Dendritic cell treated with granulocyte-macrophage colony-stimulating factor and Interleukin-4, amounts not matched to agents 40 ng/mL and 50 ng/mL, for 4 days (primary cell): ENCODE results near the gene CETN3.

Experiments used
- H3K27ac Mint-ChIP-seq: one replicate; pipeline ENCODE4 v1.8.0; 2022; ENCODE audit warnings: mild to moderate bottlenecking, mixed read lengths
- H3K27me3 Mint-ChIP-seq: one replicate; pipeline ENCODE4 v1.8.0; 2022; ENCODE audit warnings: mild to moderate bottlenecking, mixed read lengths
- H3K36me3 Mint-ChIP-seq: one replicate; pipeline ENCODE4 v1.8.0; 2022; ENCODE audit warnings: low read depth, mixed read lengths
- H3K4me1 Mint-ChIP-seq: one replicate; pipeline ENCODE4 v1.8.0; 2022; ENCODE audit warnings: low read depth, mixed read lengths
- H3K4me3 Mint-ChIP-seq: one replicate; pipeline ENCODE4 v1.8.0; 2022; ENCODE audit warnings: mild to moderate bottlenecking, moderate library complexity, mixed read lengths
- H3K9me3 Mint-ChIP-seq: one replicate; pipeline ENCODE4 v1.8.0; 2022; ENCODE audit warnings: mixed read lengths
- intact Hi-C: fragments of 100-400 bp; cut with micrococcal nuclease; formaldehyde crosslinking; loops from one replicate; pipeline ENCODE4 v1.15.0; 2022

CETN3 gene

DNA sequence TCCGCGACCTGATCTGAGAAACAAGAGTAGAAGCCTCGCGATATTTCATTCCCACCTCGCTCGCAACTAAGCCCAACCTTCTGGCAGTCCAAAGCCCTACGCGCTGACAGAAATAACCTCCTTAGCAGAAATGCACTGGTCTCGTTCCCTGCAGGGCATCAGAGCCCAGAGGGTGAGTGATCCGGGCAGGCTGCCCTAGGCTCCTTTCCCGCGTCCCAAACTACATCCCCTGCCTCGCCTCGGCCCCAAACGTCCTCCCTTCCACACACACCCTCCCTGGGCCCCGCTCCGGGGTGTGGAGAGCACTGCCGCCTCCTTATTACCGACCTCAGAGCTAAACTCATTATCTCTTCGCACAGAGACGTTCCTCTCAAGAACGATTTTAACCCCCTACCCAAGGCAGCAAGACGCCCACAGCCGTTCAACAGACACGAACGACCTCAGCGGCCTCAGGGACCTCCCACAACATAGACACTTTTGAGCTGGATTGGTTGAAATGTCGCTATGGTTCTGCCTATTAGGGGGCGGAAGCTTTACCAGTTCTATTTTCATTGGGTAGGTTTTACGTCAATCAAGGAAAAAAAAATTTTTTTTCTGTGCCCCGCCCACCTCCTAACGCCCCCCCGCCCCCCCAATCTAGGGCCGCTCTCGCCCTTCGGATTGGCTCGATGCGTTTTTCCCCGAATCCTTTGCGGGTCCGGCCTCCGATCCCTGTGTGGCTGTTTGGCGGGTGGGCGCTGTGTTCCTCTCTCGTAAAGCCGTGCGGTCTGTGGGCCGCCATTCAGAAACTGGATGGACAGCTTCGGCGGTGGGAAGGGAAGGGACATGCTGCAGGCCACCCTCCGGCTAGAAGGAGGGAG, at the start of gene CETN3:
TSS of gene CETN3 (minus strand) at position 439 of the 860 bp plus-strand sequence. CDS start at position 344, 95 bp downstream.
- no peak within 1 kb of the TSS for H3K27ac Mint-ChIP-seq
- no peaks in the 10 kb centered on the region for H3K9me3 Mint-ChIP-seq
- H3K27me3 Mint-ChIP-seq, result peaks cover 1% of the 10 kb centered on the region
- intact Hi-C loops, result loop anchor here (1.0 kb wide), 2 partner anchors 65 to 120 kb away; partner anchors contain the start of genes LYSMD3, MBLAC2 and POLR3G
- H3K4me3 Mint-ChIP-seq, result no peak within 1 kb of the TSS
- peaks cover 25% of the 10 kb centered on the region for H3K36me3 Mint-ChIP-seq
- H3K4me1 Mint-ChIP-seq, result peaks cover 15% of the 10 kb centered on the region

DNA sequence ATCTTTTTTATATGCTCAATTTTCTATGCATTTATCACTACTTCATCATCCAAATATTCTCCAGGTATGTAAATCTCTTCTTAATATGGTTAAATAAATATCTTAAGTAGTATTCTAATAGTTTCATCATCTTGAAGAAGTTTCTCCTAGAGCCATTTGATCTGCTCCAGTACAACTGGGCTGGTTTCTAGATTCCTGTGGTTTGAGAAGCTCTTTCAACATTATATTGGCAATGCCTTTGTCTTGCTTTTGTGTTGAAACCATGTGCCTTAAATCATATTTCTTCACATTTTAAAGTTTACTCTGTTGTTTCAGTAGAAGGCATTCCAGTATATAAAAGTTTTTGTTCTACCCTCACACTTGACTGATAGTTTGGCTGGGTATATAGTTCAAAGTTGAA, 37.4 kb upstream of the CETN3 start:
- H3K4me3 Mint-ChIP-seq, result no peak overlapping the region
- no peaks in the 10 kb centered on the region for H3K9me3 Mint-ChIP-seq
- intact Hi-C loops, result no loop called here
- H3K27ac Mint-ChIP-seq, result no peak overlapping the region
- H3K27me3 Mint-ChIP-seq, result no peaks in the 10 kb centered on the region
- no peaks in the 10 kb centered on the region for H3K36me3 Mint-ChIP-seq
- no peaks in the 10 kb centered on the region for H3K4me1 Mint-ChIP-seq

DNA sequence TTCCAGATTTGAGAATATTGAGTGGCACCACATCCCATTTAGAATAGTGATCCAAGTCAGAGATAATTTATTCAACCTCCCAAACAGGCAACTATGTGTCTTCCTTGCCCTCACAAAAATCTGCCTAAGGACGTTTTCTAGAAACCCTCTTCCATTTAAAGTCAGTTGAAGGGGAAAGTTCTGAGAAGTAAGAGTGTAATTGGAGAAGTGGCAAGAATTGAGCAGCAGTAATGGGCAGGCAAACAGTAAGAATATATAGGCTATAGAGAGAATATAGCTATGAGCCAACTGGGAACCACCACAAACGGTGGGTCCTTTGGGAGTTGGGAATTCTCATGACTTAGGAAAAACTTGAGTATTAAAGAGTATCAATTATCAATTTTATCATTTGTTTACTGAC, 31.1 kb upstream of the CETN3 start:
- Mint-ChIP-seq H3K27me3 (no peaks in the 10 kb centered on the region), H3K9me3 (no peaks in the 10 kb centered on the region), H3K36me3 (no peaks in the 10 kb centered on the region), H3K27ac (no peak overlapping the region), H3K4me1 (peaks cover 5% of the 10 kb centered on the region), H3K4me3 (no peak overlapping the region)
- intact Hi-C loops, result loop anchor here (1.0 to 2.0 kb wide), 2 partner anchors 90 to 343 kb away; no protein-coding TSS in a partner anchor

DNA sequence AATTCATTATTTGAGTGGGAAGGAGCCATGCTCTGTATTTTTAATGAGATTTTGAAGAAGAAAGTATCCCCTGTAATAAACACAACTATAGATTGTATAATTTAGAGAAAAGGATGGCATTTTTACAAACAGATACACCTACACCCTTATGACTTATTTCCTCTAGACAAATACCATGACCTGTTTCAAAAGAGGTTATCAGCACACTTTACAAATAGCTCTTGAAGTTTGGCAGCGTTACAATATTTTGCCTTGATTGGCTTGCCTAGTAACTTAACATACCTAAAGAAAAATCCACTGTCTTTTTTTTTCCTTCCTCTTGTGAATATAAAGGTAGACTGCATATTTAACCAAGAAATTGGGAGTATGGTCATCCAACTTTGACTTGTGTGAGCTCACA, 28.5 kb upstream of the CETN3 start:
- H3K27ac Mint-ChIP-seq, result no peak overlapping the region
- H3K4me1 Mint-ChIP-seq, result peaks cover 5% of the 10 kb centered on the region
- H3K4me3 Mint-ChIP-seq, result no peak overlapping the region
- intact Hi-C loops, result loop anchor here (2.0 kb wide), 1 partner anchor 167 kb away; no protein-coding TSS in a partner anchor
- H3K36me3 Mint-ChIP-seq, result no peaks in the 10 kb centered on the region
- H3K27me3 Mint-ChIP-seq, result no peaks in the 10 kb centered on the region
- H3K9me3 Mint-ChIP-seq, result no peaks in the 10 kb centered on the region

DNA sequence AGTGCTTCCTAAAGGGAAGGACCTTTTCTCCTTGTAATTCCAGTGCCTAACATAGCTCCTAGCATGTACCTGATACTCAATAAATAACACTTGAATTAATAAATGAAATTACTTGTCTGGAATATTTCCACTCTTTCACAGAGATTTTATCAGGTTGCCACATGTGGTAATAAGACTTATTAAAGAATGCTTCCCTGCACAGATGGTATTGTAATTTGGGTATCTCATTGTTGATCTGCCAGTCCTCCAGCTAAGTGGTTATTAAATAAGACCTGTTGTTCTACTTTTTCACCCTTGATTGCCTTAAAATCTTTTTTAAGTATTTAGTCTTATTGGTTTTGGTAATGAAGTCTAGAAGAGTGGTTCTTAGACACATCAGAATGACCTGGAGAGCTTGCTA, 28.1 kb upstream of the CETN3 start:
- H3K9me3 Mint-ChIP-seq, result no peaks in the 10 kb centered on the region
- H3K4me1 Mint-ChIP-seq, result peaks cover 5% of the 10 kb centered on the region
- H3K27ac Mint-ChIP-seq, result no peak overlapping the region
- no peaks in the 10 kb centered on the region for H3K27me3 Mint-ChIP-seq
- intact Hi-C loops, result loop anchor here (2.0 kb wide), 1 partner anchor 167 kb away; no protein-coding TSS in a partner anchor
- H3K36me3 Mint-ChIP-seq, result no peaks in the 10 kb centered on the region
- H3K4me3 Mint-ChIP-seq, result no peak overlapping the region

DNA sequence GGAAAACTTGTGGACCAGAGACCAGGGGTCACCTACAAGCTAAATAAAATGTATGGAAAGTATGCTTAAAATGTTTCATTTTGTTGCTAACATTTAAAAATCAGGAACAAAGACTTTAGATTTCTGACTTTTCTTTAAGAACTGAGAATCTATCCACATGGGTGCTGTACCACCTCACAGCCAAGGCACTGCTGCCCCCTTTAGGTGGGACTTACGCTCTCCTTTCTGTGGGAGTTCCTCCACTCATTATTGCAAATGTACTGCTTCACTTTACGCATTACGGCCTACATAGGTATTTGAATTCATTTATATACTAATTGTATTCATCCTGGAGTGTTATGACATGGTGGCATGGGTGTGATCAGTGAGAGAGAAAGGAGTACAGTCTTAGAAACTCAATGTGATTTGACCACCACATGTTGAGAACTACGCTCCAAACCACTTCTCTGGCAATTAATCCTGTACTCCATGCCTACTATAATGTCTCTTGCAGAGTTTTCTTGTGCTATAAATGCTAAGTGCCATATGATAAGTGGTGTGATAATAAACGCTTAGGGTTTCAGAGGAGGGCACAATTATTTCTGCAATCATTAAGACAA, 24.7 kb upstream of the CETN3 start:
- Mint-ChIP-seq H3K4me3 (no peak overlapping the region), H3K4me1 (no peaks in the 10 kb centered on the region), H3K36me3 (no peaks in the 10 kb centered on the region), H3K9me3 (no peaks in the 10 kb centered on the region), H3K27ac (no peak overlapping the region), H3K27me3 (no peaks in the 10 kb centered on the region)
- intact Hi-C loops, result no loop called here

DNA sequence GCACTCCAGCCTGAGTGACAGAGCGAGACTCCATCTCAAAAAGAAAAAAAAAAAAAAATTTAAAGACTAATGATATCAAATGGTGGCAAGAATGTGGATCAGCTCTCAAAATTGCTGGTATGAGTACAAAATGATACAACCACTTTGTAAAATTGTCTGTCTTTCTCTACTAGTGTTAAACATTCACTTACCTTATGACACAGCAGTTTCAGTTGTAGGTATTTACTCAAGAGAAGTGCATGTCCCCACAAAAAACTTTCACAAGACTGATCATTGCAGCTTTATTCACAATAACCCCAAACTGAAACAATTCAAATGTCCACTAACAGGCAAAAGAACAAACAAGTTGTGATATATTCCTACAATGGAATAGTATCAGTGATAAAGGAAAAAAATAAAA, 14.7 kb upstream of the CETN3 start:
- Mint-ChIP-seq H3K36me3 (no peaks in the 10 kb centered on the region), H3K27me3 (peaks cover 3% of the 10 kb centered on the region), H3K9me3 (no peaks in the 10 kb centered on the region), H3K4me1 (no peaks in the 10 kb centered on the region), H3K27ac (no peak overlapping the region), H3K4me3 (no peak overlapping the region)
- intact Hi-C loops, result no loop called here

DNA sequence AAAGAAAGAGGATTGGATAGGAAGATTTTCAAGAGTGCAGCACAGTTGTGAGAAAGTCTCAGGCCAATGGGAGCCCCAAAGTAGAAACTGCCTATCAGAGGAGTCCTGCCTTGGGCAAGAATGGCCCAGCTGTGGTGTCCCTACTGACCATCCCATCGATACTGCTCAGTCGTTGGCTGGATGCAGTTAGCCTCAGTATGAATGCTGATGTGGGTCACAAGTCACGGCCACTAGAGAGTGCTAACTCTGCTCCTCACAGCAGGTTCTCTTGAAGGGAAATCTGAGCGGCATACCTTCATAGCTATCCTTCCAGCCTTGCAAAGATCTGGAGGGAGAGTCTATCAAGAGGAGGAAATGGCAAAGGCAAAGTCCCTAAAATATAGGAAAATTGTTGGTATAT, 11.6 kb upstream of the CETN3 start:
- no peaks in the 10 kb centered on the region for H3K36me3 Mint-ChIP-seq
- intact Hi-C loops, result no loop called here
- no peaks in the 10 kb centered on the region for H3K9me3 Mint-ChIP-seq
- no peaks in the 10 kb centered on the region for H3K4me1 Mint-ChIP-seq
- no peak overlapping the region for H3K27ac Mint-ChIP-seq
- peaks cover 5% of the 10 kb centered on the region for H3K27me3 Mint-ChIP-seq
- H3K4me3 Mint-ChIP-seq, result no peak overlapping the region

DNA sequence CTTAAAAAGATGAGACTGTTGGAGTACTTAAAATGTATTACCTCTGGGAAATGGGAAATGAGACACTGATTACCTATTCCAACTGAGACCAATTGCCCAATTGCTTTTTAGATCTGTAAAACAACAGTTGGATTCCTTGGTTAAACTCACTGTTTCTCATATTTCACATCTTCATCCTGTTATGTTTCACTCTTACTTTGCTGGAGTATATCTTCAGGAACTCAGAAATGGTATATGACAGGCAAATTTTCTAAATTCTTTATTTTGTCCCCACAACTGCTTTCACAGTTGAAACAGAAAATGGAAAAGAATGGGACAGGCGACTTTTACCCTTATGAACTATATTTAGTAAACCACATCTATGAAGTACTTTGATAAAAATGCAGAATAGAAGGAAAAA, 8.7 kb upstream of the CETN3 start:
- Mint-ChIP-seq H3K27me3 (peaks cover 7% of the 10 kb centered on the region), H3K4me3 (no peak overlapping the region), H3K9me3 (no peaks in the 10 kb centered on the region), H3K27ac (no peak overlapping the region), H3K4me1 (no peaks in the 10 kb centered on the region), H3K36me3 (no peaks in the 10 kb centered on the region)
- intact Hi-C loops, result no loop called here

DNA sequence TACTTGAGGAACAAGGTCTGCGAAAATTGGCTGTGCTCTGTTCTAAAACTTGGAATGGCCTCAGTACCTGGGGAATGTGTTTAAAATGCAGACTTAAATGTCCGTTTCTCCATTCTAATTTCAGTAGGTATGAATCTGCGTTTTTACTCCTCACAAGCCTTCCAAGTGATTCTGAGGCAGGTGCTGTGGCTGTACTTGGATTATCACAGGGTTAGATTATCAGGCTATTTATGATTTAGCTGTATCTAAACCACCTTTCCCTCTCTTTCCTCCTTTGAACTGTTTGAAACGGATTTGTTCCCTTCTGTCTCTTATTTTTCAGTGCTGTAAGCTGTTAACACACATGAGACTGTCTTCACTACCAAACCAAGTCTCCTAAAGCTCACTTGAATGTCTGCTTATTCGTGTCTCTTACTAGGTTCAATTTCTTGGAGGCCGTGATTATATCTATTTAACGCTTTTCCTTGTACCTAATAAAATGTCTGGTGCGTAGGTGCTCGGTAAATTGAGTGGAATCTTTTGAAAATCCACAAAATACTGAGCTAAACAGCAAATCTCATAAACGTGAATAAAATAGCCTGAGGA, 714 bp upstream of the CETN3 start:
- intact Hi-C loops, result no loop called here

DNA sequence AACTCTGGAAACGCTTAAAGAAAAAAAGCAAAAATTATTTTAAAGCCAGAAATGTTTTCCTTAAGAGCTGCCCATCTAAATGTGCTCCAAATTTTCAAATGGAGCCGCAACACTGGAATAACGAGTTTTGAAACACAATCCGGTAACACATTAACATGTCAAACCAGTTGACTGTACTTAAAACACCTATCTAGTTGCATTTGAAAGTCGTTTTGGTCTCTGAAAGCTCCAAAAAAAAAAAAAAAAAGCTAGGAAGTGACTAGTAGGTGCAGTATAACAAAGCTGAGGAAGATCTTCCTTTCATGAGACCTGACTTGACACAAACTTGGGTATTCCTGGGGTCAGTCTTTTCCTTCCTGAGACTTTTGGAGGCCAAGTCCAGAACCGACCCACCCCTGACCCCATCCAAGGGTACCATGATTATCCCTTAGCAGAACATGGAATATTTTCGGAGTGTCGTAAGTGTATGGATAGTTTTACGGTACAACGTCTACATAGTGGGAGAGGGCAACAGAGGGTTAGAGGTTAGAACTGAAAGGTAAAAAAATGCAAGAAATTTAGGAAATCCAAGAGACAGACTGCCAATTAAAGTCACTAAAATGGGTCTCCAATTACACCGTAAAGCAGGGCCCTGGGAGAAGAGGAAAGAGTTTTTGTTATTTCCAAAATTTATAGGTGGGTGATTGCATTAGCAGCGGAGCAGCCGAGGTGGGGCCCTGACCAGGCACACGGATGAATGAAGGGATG, 812 bp downstream of the CETN3 start:
- Mint-ChIP-seq H3K27me3 (no peaks in the 10 kb centered on the region), H3K36me3 (peaks cover 25% of the 10 kb centered on the region), H3K4me3 (no peak overlapping the region), H3K9me3 (no peaks in the 10 kb centered on the region), H3K4me1 (peaks cover 15% of the 10 kb centered on the region), H3K27ac (no peak overlapping the region)
- intact Hi-C loops, result loop anchor here (1.0 kb wide), 2 partner anchors 66 to 121 kb away; partner anchors contain the start of genes LYSMD3, MBLAC2 and POLR3G

More for the DNA sequence above, 714 bp upstream of the CETN3 start:
- peaks cover 2% of the 10 kb centered on the region for H3K27me3 Mint-ChIP-seq
- H3K4me1 Mint-ChIP-seq, result peaks cover 15% of the 10 kb centered on the region
- H3K36me3 Mint-ChIP-seq, result peaks cover 19% of the 10 kb centered on the region
- no peaks in the 10 kb centered on the region for H3K9me3 Mint-ChIP-seq
- H3K27ac Mint-ChIP-seq, result no peak overlapping the region
- H3K4me3 Mint-ChIP-seq, result no peak overlapping the region

DNA sequence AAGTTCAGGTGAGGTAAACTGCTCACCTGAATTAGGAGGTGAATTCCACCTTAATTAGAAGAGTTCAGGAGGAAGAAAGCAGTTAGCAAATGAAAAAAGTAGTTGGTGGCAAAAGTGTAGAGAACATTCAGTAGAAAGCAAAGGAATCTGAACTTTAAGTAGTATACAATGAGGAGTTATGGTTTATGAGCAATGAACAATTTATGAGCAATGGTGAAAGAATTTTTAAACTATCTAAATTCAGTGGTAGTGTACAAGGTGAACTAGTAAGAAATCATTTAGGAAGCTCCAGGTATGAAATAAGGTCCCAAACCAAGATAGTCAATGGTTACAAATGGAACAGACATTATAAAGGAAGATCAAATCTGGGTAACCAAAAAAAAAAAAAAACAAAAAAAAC, 3.1 kb downstream of the CETN3 start:
- intact Hi-C loops, result no loop called here
- Mint-ChIP-seq H3K27me3 (no peaks in the 10 kb centered on the region), H3K9me3 (no peaks in the 10 kb centered on the region), H3K4me1 (peaks cover 15% of the 10 kb centered on the region), H3K4me3 (no peak overlapping the region), H3K36me3 (peaks cover 34% of the 10 kb centered on the region), H3K27ac (no peak overlapping the region)

DNA sequence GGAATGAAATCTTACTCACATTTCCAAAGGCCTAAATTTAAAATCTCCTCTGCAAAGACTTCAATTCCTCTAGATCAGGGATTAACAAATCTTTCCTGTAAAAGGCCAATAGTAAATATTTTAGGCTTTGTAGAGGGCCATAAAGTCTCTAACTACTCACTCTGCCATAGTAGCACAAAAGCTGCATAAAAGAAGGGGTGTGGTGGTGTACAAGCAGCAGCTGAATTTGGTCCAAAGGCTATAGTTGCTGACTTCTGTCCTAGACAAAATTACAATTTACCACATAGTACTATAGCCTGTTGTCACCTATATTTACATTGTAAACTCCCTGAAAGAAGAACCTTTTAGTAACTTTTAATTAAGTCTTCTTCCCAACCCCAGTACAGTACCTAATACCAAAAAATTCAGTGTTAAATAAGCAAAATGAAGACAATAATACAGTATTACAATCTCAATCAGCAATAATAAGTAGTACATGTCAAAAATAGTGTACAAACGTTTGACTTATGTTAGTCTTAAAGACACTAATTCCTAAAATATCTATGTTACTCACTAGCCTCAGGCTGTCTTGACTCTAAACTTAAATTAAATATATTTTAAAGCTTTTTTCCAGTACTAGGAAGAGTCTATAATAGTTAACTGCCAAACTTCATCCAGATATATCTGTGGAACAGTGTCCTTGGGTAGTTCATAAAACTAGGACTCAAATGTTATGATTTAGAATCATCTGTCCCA, 6.9 kb downstream of the CETN3 start:
- Mint-ChIP-seq H3K27ac (no peak overlapping the region), H3K9me3 (no peaks in the 10 kb centered on the region), H3K4me3 (no peak overlapping the region), H3K36me3 (peaks cover 54% of the 10 kb centered on the region), H3K27me3 (no peaks in the 10 kb centered on the region), H3K4me1 (peaks cover 15% of the 10 kb centered on the region)
- intact Hi-C loops, result no loop called here
